ENCODE data around the gene ZNF248.

DNA sequence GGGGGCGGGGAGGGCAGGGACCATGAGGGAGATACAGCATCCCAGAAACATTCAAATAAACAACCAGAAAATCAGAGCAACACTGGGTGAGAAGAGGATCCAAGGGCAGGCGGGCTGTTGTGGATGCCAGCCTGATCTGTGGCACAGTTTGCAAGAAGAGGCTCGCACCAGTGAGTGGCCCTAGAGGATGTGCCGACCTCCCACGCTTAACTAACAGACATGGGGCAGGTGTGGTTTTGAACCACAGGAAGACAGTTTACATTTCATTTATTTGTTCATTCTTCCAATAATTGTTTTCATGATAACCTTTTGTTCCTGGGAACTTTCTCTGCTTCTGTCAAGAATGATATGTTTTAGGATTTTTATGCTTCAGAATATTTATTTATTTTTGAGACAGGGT is 115.6 kb downstream of the ZNF248 start:
- TF ChIP-seq, protein P1, sequence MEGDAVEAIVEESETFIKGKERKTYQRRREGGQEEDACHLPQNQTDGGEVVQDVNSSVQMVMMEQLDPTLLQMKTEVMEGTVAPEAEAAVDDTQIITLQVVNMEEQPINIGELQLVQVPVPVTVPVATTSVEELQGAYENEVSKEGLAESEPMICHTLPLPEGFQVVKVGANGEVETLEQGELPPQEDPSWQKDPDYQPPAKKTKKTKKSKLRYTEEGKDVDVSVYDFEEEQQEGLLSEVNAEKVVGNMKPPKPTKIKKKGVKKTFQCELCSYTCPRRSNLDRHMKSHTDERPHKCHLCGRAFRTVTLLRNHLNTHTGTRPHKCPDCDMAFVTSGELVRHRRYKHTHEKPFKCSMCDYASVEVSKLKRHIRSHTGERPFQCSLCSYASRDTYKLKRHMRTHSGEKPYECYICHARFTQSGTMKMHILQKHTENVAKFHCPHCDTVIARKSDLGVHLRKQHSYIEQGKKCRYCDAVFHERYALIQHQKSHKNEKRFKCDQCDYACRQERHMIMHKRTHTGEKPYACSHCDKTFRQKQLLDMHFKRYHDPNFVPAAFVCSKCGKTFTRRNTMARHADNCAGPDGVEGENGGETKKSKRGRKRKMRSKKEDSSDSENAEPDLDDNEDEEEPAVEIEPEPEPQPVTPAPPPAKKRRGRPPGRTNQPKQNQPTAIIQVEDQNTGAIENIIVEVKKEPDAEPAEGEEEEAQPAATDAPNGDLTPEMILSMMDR (IDR thresholded peaks at IDR 0.05), result no peak
- TF ChIP-seq POLR2A (IDR thresholded peaks at IDR 0.05), result no peak

Measured in tibial nerve (tissue), 3 donors.